Rectal smooth muscle tissue (tissue), 1 donor: ENCODE results near the gene EYS.
"Not testable (repeated sequence)": the region's sequence is repeated elsewhere in the genome, so short reads cannot be mapped to it uniquely, and the experiment has no call there.

Experiments used
- H3K27ac ChIP-seq: one replicate; pipeline ENCODE4 v1.7.0; 2013; ENCODE audit warnings: low read depth, low read length, inconsistent platforms
- H3K27me3 ChIP-seq: one replicate; pipeline ENCODE4 v1.7.0; 2013; ENCODE audit warnings: low read length; ENCODE audit not compliant: control insufficient read depth, insufficient read depth
- H3K36me3 ChIP-seq: one replicate; pipeline ENCODE4 v1.7.0; 2013; ENCODE audit warnings: low read length; ENCODE audit not compliant: control insufficient read depth, insufficient read depth
- H3K4me1 ChIP-seq: one replicate; pipeline ENCODE4 v1.7.0; 2013; ENCODE audit warnings: low read length; ENCODE audit not compliant: control insufficient read depth, insufficient read depth
- H3K4me3 ChIP-seq: one replicate; pipeline ENCODE4 v1.7.0; 2013; ENCODE audit warnings: low read length
- H3K9ac ChIP-seq: one replicate; pipeline ENCODE4 v1.7.0; 2013; ENCODE audit warnings: low read length

The EYS gene

DNA sequence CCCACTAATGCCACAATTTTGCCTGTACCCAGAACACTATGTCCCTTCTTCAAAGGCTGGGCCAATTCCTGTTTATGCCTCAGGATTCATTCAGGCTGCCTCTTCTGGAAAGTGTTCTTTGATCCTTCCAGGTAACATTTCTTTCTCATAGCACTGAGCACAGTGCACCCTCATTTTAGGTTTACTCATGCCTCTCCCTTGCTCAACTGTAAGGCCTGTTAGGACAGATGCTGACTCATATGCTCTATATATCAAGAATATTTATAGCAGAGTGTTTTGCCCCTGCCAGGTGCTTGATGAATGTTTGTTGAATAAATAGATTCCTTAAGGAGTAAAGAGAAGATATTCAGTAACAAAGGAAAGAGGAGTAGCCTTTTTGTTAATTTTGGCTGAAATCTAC lies 1807.5 kb downstream of the EYS start:
- Histone ChIP-seq H3K4me1 (no peaks in the 10 kb centered on the region), H3K27ac (no peak overlapping the region), H3K36me3 (no peaks in the 10 kb centered on the region), H3K9ac (no peak overlapping the region), H3K27me3 (no peaks in the 10 kb centered on the region), H3K4me3 (no peak overlapping the region)

DNA sequence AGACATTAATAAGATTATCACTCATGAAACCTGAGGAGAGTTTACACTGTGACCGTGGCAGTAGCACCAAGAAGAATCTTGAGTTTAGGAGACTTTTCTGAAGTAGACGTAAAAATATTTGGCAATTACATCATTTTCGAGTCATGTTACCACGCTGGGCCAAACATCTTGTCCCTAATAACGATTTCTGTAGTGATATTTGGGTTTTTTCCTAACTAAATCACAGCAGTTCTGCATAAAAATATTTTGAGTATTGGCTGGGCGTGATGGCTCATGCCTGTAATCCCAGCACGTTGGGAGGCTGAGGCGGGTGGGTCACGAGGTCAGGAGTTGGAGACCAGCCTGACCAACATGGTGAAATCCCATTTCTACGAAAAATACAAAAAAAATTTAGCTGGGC lies 1809.1 kb downstream of the EYS start:
- Histone ChIP-seq H3K9ac (no peak overlapping the region), H3K27ac (no peak overlapping the region), H3K36me3 (no peaks in the 10 kb centered on the region), H3K4me1 (no peaks in the 10 kb centered on the region), H3K4me3 (no peak overlapping the region), H3K27me3 (no peaks in the 10 kb centered on the region)

DNA sequence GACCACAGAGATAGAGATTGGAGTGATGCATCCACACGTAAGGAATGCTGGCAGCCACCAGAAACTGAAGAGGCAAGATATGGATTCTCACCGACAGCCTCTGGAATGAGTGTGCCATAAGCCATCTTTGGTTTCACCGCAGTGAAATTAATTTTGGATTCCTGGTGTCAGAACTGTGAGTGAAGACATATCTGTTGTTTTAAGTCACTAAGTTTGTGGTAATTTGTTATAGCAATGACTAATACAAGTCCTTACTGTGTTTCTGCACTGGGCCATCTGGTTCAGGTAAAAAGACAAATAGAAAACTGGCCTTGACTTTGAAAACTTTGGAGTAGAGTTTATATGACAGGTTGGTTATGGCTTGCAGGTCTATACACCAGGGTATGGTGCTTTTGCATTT lies 1809.6 kb downstream of the EYS start:
- Histone ChIP-seq H3K9ac (no peak overlapping the region), H3K4me1 (no peaks in the 10 kb centered on the region), H3K4me3 (no peak overlapping the region), H3K27ac (no peak overlapping the region), H3K36me3 (no peaks in the 10 kb centered on the region), H3K27me3 (no peaks in the 10 kb centered on the region)

DNA sequence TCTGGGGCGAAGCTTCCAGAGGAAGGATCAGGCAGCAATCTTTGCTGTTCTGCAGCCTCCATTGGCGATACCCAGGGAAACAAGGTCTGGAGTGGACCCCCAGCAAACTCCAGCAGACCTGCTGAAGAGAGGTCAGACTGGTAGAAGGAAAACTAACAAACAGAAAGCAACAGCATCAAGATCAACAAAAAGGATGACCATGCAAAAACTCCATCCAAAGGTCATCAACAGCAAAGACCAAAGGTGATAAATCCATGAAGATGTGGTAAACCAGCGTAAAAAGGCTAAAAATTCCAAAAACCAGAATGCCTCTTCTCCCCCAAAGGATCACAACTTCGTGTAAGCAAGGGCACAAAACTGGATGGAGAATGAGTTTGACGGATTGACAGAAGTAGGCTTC lies 1818.6 kb downstream of the EYS start:
- no peaks in the 10 kb centered on the region for H3K4me1 ChIP-seq

DNA sequence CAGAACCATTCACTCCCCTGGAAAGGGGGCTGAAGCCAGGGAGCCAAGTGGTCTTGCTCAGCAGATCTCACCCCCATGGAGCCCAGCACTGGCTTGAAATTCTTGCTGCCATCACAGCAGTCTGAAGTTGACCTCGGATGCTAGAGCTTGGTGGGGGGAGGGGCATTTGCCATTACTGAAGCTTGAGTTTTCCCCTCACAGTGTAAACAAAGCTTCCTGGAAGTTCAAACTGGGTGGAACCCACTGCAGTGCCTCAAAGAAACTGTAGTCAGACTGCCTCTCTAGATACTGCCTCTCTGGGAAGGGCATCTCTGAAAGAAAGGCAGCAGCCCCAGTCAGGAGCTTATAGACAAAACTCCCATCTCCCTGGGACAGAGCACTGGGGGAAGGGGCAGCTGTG lies 1819.2 kb downstream of the EYS start:
- not testable (repeated sequence) for H3K4me3 ChIP-seq, H3K27me3 ChIP-seq, H3K4me1 ChIP-seq, H3K27ac ChIP-seq, H3K9ac ChIP-seq, H3K36me3 ChIP-seq

More for the DNA sequence above, 1818.6 kb downstream of the EYS start:
- no peak overlapping the region for H3K9ac ChIP-seq
- H3K27me3 ChIP-seq, result no peaks in the 10 kb centered on the region
- H3K4me3 ChIP-seq, result no peak overlapping the region
- no peak overlapping the region for H3K27ac ChIP-seq
- H3K36me3 ChIP-seq, result no peaks in the 10 kb centered on the region

DNA sequence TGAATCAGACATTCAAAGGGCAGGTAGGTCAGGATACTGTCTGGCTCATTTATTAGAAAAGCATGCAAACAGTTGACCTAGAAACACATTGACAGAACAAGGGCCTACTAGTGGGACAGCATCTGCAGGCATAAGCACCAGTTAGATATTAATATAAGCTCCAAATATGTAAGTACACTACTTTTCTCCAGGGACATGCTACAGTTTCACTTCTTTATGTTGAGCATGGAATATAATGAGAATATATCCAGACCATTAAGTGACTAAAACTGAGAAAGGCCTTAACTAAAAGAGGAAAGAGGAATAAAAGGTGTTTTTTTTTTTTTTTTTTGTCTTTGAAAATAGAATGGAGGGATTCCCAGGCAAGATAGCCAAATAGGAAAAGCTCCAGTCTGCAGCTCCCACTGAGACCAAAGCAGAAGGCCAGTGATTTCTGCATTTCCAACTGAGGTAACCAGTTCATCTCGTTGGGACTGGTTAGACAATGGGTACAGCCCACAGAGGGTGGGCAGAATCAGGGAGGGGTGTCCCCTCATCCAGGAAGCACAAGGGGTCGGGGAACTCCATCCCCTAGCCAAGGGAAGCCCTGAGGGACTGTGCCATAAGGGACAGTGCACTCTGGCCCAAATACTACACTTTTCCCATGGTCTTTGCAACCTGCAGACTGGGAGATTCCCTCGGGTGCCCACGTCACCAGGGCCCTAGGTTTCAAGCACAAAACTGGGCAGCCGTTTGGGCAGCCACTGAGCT lies 1819.8 kb downstream of the EYS start:
- Histone ChIP-seq H3K4me3 (no peak overlapping the region), H3K4me1 (no peaks in the 10 kb centered on the region), H3K27ac (no peak overlapping the region), H3K27me3 (no peaks in the 10 kb centered on the region), H3K9ac (no peak overlapping the region), H3K36me3 (no peaks in the 10 kb centered on the region)

DNA sequence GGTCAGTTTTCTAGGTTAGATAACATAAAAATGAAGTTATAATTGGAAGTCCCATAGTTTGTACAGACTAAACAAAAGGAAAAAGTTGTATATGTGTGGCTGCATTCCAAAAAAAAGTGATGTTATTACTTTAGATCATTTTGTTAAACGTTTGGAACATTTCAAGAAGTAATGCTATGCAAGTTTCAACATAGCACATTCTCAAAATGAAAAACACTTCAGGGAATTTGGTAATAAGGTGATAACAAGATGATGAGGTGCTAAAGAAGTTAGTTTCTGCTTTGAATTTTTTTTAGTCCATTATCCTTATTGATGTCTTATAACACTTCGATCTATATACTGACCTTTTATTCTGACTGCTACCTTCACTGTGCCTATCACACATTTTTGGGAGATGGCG lies 1820.7 kb downstream of the EYS start:
- Histone ChIP-seq H3K9ac (no peak overlapping the region), H3K27me3 (no peaks in the 10 kb centered on the region), H3K27ac (no peak overlapping the region), H3K36me3 (no peaks in the 10 kb centered on the region), H3K4me1 (no peaks in the 10 kb centered on the region), H3K4me3 (no peak overlapping the region)

DNA sequence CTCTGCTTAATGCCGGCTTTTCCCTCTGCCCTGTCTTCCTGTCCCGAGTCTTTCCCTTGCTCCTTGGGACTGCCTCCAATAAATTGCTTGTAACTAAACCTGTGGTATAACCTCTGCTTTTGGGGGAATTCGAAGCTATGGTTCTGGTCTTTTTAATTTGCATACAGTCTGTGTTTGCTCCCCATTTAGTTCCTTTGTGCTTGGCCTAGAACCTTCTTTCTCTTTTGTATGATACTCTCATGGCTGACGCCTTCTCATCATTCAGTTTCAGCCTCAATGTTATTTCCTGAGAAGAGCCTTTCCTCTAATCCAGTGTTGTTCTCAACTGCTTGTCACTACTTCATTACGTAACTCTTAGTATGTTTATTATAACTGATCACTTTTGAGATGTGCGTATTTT lies 1823.4 kb downstream of the EYS start:
- Histone ChIP-seq H3K27me3 (no peaks in the 10 kb centered on the region), H3K9ac (no peak overlapping the region), H3K36me3 (no peaks in the 10 kb centered on the region), H3K4me3 (no peak overlapping the region), H3K4me1 (no peaks in the 10 kb centered on the region), H3K27ac (no peak overlapping the region)

DNA sequence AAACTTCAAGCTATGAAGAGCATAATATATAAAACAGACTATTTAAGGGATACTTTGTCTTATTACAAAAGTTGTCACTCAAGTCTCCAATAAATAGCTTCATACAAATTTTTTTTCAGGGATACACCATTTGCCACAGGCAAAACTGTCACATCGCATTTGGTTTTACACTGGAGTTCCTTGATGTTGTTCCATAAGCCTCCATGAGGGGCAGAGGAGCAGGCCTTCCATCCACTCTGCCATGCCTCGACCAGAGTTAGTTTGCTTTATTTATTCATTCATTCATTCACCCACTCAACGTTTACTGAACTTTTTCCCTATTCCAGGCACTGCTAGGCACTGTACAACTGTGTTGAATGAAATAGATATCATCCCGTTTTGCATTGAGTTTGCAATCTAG lies 1824.8 kb downstream of the EYS start:
- H3K9ac ChIP-seq, result no peak overlapping the region
- H3K27me3 ChIP-seq, result no peaks in the 10 kb centered on the region

DNA sequence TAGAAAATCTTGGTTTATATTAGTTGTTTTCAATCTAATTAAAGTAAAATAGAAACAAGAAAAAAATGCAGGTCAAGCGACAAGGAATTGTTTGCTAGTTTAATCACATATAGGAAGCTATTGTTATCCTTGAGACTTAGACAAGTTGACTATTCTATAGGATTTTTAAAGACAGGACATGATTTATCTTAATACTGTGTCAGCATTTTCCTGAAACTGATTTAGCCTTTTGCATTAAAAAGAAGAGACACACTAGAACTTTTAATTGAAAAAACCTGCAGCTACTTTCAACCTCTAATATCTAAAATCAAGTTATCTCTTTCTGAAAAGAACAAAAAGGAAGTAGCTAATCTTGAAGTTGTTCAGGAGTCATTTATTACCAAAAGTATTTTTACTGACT lies 1825.2 kb downstream of the EYS start:
- Histone ChIP-seq H3K9ac (no peak overlapping the region), H3K4me1 (no peaks in the 10 kb centered on the region), H3K36me3 (no peaks in the 10 kb centered on the region), H3K27ac (no peak overlapping the region), H3K4me3 (no peak overlapping the region), H3K27me3 (no peaks in the 10 kb centered on the region)

More for the DNA sequence above, 1824.8 kb downstream of the EYS start:
- no peaks in the 10 kb centered on the region for H3K4me1 ChIP-seq
- no peaks in the 10 kb centered on the region for H3K36me3 ChIP-seq
- no peak overlapping the region for H3K4me3 ChIP-seq
- H3K27ac ChIP-seq, result no peak overlapping the region

DNA sequence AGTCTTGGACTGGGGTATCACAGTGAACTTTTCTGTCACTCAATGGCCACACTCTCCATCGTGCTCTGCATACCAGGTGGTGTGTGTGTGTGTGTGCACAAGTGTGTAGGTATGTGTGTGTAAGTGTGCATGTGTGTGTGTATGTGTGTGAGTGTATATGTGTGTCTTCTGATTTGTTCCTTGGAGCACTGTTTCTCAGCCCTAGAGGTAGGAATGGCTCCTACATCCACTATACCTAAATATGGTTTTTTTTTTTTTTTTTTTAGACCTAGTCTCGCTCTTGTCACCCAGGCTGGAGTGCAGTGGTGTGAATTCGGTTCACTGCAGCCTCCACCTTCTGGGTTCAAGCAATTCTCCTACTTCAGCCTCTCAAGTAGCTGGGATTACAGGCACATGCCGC lies 1834.8 kb downstream of the EYS start:
- no peaks in the 10 kb centered on the region for H3K36me3 ChIP-seq
- no peak overlapping the region for H3K4me3 ChIP-seq
- H3K4me1 ChIP-seq, result no peaks in the 10 kb centered on the region
- H3K27me3 ChIP-seq, result no peaks in the 10 kb centered on the region
- H3K27ac ChIP-seq, result no peak overlapping the region
- no peak overlapping the region for H3K9ac ChIP-seq

DNA sequence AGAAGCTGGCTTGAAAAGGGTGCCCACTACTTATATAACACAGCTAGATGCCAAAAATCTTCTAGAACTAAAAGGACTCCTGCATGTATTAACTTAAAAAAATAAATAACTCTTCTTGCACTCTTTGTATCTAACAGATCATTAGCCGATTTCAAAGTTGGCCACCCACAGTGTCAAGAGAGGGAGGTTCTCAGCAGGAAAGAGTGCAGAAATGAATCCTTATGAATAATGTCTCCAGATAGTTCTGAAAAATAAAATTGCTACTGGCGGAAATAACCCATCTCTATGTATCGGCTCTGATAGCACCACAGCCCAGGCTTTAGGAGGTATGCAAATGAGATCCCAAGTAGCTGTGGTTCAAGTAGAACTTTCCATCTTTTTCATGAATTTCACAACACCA lies 1838.7 kb downstream of the EYS start:
- H3K27ac ChIP-seq, result no peak overlapping the region
- no peaks in the 10 kb centered on the region for H3K4me1 ChIP-seq
- H3K9ac ChIP-seq, result no peak overlapping the region
- no peaks in the 10 kb centered on the region for H3K36me3 ChIP-seq
- H3K4me3 ChIP-seq, result no peak overlapping the region
- no peaks in the 10 kb centered on the region for H3K27me3 ChIP-seq

DNA sequence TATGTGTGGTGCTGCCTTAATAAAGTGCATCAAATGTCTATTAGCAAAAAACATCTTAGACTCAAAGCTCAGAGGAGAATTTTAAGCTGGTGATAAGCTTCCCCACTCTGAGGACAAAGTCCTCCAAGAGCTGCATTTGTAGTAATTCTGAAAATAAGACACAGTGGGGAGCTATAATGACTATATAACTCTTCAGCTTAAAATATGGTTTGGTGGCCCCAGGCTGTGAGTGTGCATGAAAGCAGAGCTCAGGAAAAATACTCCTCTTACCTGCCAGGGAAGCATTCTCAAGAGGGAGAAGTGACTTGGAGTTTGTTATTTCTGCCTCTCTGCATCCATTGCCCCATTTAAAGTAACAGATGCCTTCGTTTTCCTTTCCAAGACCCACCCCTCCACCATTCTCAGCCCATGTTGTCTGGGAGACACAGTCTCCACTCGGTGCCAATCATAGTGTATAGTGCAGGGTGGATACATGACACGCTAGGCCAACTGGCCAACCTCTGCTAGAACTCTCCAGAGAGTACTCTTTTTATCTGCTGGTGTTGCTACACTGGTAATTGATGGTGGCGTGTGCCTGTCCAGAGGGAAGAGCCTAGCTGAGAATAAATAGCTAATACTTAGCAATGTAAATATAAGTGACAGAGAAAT lies 1842.2 kb downstream of the EYS start:
- H3K27ac ChIP-seq, result no peak overlapping the region
- no peaks in the 10 kb centered on the region for H3K27me3 ChIP-seq
- no peaks in the 10 kb centered on the region for H3K36me3 ChIP-seq
- H3K9ac ChIP-seq, result no peak overlapping the region
- no peak overlapping the region for H3K4me3 ChIP-seq
- no peaks in the 10 kb centered on the region for H3K4me1 ChIP-seq
